GM21367 (cell line): Measurements from ENCODE around the gene BCO1.

ENCODE experiments used
- ATAC-seq: cut with Tn5 transposase; IDR thresholded peaks from one replicate; pipeline ENCODE4 v1.9.1; 2021; ENCODE audit not compliant: unreplicated experiment

Gene BCO1

DNA sequence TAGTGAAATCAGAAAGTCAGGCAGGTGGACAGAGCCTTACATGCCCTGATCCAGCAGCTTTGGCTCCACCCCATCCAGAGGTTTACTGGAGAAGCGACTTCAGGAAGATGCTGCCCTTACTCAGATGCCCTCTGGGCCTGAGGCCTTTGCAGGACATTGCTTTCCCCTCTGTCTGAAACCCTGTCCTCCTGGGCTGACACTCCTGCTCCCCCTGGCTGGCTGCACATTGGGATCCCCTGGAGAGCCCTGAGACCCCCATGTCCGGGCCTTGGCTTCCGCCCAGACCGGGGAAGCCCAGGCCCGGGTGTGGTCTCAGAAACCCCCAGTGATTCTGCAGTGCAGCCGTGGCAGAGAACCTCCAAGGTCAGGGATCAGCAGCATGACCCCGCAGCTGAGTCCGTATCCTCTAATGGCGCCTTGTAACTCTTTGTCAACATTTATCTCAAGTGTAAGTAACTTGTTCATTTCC lies 36.6 kb downstream of the BCO1 start:
- no peak for ATAC-seq

DNA sequence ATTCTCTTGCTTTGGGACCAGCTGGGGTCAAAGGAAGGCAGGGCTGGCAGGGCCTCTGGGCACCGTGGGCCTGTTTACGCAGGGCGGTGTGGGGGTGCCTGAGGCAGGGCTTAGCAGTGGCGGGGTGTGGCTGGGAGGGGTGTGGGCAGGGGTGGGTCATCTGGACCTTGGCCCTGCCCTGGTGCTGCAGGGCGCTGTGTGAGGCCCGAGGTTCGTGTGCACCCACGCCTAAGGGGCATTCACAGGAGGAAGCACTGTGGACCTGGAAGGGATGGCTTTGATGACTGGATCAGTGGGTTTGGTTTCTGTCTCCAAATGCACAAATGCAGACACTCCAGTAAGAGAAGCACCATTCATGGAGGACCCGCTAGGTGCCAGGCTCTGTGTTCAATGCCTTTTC lies 37.3 kb downstream of the BCO1 start:
- no peak for ATAC-seq

GRCh38 chr16:81276323-81276722 lies 37.8 kb downstream of the BCO1 start:
- no peak for ATAC-seq

DNA sequence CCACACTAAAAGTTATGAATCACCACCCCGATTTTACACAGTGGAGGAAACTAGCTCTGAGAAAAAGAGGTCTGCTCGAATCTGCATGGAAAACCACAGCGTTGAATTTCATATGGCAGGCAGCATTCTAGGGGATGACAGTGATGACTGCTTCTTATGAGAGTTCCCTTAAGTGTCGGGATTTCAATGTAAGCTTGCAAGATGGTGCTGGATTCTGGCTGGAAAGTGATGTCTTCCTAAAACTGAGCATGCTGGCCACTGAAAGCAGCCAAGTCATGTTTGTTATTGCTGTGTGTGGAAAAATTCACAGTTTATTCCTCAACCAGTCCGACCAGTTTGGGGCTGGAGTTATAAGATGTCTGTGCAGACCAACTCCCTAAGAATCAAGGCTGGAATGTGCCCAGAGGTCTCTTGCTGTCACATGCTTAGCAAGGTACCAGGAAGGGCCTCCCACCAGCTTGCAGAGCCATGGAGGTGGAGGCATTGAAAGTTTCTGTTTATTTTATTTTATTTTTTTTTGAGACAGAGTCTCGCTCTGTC lies 39.1 kb downstream of the BCO1 start:
- no peak for ATAC-seq

DNA sequence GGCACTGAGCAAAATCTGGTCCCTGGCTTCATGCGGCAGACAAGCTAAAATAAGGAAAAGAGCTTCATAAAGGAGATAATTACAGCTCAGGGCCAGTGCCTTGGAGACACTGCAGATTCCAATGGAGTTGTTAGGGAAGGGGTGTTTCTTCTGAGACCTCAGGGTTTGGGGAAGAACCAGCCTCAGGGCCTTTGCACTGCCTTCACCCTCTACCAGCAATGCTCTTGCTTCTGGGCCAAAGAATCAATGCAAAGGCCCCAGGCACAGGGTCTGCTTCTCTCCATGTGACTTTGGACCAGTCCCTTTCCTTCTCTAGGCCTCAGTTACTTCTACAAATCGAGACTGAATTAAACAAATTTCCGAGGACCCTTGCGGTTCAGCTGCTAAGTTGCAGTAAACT lies 40.0 kb downstream of the BCO1 start:
- ATAC-seq = no peak

DNA sequence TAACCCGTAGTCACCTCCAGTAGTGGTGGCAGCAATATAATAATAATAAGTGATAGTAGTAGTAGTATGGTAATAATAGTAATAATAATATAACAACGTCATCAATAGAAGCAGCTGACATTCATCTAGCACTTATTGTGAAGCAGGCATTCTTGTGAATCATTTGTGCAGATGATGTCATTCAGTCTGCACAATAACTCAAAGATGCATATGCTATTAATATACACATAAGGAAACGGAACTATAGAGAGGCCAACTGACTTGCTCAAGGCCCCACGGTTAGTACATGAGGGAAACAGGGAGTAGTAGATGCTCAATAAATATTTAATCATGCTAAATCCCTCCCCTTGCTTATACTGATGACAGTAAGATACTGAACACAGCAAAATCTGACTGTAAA lies 40.9 kb downstream of the BCO1 start:
- ATAC-seq = no peak

GRCh38 chr16:81280393-81280792 lies 41.9 kb downstream of the BCO1 start:
- no peak for ATAC-seq

DNA sequence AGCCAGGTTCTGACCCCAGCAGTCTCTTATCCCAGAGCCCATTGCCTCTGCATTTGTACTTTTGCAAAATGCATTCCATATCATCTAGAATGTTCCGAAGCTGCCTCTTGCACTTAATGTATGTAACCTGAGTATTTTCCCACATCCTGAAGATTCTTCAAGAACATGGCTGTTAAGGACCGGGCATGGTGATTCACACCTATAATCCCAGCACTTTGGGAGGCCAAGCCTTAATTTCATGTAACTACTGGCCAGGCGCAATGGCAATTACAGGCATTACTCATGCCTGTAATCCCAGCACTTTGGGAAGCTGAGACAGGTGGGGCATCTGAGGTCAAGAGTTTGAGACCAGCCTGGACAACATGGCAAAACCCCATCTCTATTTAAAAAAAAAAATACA lies 44.6 kb downstream of the BCO1 start:
- no peak for ATAC-seq

DNA sequence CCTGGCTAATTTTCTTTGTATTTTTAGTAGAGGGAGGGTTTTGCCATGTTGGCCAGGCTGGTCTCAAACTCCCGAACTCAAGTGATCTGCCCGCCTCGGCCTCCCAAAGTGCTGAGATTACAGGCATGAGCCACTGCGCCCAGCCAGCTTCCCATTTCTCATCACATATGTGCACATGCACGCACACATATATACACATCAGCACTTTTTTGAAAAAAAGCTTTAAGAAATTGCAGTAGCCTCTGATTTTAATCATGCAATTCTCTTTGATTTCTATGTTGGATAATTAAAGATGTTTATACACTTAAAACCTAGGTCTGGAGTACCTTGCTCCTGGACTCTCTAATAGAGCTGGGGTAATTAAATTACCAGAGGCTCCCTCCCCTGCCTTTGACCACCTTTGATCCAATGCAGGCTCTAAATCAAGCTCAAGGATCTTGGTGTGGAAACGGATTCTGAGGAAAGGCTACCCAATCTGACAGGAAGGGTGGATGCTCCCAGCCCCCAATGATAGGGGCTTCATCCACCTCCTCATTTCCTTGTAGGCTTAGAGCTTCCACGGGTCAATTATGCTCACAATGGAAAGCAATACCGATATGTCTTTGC lies 46.6 kb downstream of the BCO1 start:
- no peak for ATAC-seq

DNA sequence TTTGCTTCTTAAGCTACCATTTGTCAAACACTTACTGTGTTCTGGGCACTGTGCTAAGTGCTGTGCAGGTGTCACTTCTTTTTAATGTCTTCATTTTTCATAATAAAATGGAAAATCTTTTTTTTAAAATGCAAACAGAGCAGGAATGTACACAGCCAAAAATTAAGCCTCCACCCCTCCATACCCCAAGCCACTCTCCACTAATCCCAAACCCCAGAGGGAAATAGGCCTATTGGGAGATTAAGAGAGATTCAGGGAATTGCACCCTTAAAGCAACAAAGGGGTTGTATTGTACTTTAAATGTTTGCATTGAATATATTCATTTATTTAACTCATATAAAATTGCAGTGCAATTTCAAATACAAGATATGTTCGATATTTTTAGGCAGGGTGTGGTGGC lies 47.7 kb downstream of the BCO1 start:
- ATAC-seq = no peak

DNA sequence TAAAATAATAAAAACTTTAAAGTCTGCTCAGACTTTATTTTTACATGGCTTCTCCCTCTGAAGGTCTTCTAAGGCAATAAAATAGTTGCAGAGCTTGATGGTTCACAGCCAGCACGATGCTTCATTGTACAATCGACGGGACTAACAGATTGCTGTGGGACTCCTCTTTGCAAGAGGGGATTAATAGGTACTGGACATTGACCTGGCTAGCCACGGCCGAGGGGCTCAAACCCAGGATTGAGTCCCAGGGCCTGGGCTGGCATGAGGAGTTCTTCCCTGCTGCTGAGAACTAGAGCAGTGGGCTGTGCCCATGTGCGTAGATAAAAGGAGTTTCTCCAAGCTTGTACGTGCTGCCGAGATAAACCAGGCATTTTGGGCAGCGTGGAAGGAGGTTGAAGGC lies 52.6 kb downstream of the BCO1 start:
- no peak for ATAC-seq

DNA sequence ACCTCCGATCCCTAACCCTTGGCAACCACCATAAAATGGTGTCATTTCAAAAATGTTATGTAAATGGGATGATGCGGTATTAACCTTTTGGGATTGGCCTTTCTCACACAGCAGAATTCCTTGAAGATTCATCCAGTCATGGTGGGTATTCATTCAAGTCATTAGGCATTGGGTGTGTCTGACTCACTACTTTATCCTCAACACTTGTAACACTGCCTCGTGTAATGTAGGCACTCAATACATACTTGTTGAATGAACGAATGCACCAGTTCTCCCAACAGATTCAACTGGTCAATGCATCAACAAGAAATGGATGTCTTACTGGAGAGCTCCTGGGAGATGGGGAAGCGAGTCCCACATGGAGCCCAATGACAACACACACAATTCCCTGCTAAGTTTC lies 54.4 kb downstream of the BCO1 start:
- ATAC-seq = no peak

DNA sequence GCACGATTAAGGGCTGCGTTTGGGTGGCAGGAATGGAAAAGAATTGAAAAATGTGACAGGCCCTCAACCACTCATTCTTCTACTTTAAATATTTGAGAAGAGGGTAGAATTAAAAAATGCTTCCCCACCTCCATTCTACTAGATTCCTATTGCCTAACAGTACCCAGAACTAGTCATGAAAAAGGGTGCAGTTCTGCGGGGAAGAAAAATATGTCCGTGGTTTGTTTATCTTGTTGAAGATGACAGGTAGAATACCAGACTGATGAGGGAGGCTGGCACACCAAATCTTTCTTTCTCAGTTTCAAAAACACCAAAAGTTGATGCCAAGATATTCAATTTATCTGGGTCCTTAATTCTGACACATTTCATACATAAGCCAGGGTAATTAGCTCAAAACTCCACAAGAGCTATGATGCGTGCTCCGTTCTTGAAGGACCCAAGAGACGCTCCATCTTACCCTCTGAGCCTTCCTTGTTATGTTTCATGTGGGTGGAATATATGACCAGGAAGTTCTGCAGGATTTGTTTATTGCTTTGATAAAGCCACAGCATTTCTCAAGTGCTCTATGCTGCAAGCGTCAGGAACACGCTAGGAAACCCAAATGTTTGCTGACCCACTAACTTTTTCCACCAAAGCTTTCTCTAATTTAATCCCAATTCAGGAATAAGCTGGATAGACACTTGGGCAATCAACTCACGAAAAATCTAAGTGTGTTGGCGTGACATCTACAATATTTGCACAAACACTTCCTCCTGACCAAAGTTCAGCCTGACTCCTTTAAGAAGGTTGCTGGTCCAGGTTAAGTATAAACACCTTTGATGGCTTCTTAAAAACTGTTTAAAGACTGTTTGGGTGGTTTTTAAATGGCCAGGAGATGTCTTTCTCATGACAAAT lies 55.7 kb downstream of the BCO1 start:
- no peak for ATAC-seq

GRCh38 chr16:81296631-81297030 lies 58.1 kb downstream of the BCO1 start:
- ATAC-seq = no peak

- no peak for ATAC-seq
Observed at GRCh38 chr16:81307770-81308169, 69.3 kb downstream of the BCO1 start.

GRCh38 chr16:81310045-81310644 lies 71.7 kb downstream of the BCO1 start:
- ATAC-seq = no peak

GRCh38 chr16:81311762-81312161 lies 73.3 kb downstream of the BCO1 start:
- no peak for ATAC-seq

- no peak for ATAC-seq
Observed at GRCh38 chr16:81313701-81314602, 75.5 kb downstream of the BCO1 start.

DNA sequence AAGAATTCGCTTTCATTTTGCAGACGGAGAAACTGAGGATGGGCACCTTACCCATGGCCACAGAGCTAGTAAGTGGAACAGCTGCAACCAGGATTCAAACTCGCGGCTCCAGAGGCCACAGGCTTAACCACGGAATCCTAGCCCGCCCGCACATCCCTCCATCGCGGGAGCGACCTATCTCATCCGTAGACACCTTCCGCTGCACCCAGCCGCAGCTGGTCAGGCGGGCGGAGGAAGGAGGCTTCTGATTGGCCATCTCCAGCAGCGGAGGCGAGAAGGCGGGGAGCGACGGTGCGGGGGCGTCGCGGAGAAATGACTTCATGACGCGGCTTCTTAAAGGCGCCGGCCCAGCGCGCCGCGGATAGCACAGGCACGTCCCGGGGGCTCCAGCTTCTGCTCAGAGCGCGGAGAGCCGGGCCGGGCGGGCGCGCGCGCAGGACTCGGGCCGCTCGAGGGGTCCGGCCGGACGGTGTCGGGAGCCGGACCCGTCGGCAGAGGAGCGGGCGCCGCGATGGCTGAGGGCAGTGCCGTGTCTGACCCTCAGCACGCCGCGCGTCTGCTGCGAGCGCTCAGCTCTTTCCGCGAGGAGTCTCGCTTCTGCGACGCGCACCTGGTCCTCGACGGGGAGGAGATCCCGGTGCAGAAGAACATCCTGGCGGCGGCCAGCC lies 76.2 kb downstream of the BCO1 start, which contains the start of gene GAN:
Gene GAN (plus strand): TSS at position 360 of the 668 bp plus-strand sequence. CDS start 152 bp downstream, at position 512.
- peak; percentile 96 for ATAC-seq
